HEK293 (cell line): ENCODE measurements around the gene XPR1.

Experiments
- CTCF ChIA-PET: fragments of 350-600 bp; formaldehyde crosslinking; extraction: SDS; loops from one replicate; lab custom pipeline; 2021; ENCODE audit warnings: antibody characterized with exemption; lab: Yijun Ruan, JAX
- POLR2A ChIA-PET: fragments of 300-600 bp; formaldehyde crosslinking; extraction: SDS; loops from one replicate; lab custom pipeline; 2020; ENCODE audit warnings: antibody characterized with exemption, inconsistent platforms; lab: Yijun Ruan, JAX
- H3K27ac ChIP-seq: fragments of 200-500 bp; sonication (Bioruptor generic); 2 replicates; pipeline ENCODE4 v1.5.1; 2014; ENCODE audit warnings: low read depth, low read length, control low read depth, inconsistent platforms; ENCODE audit errors: extremely low read depth
- H3K36me3 ChIP-seq, 2 experiments: fragments of 200-500 bp in 1 of 2; sonication (Bioruptor generic) in 1 of 2; 1 replicate in 1 of 2; 2 replicates in 1 of 2; pipeline ENCODE4 v1.5.1; 2014 to 2017; ENCODE audit warnings: inconsistent platforms in 2 of 2, low read length in 2 of 2; ENCODE audit not compliant: control insufficient read depth in 2 of 2, insufficient read depth in 1 of 2
- H3K4me1 ChIP-seq: fragments of 200-500 bp; sonication (Bioruptor generic); 2 replicates; pipeline ENCODE4 v1.5.1; 2014; ENCODE audit warnings: mild to moderate bottlenecking, low read length, inconsistent platforms; ENCODE audit not compliant: control insufficient read depth, insufficient read depth
- H3K4me3 ChIP-seq: 2 replicates; pipeline ENCODE4 v1.5.1; 2011; ENCODE audit warnings: low read depth, mild to moderate bottlenecking, control low read depth, low read length, moderate library complexity
- H3K9me3 ChIP-seq: fragments of 200-500 bp; sonication (Bioruptor generic); 2 replicates; pipeline ENCODE4 v1.5.1; 2014; ENCODE audit warnings: low read depth, low read length, inconsistent platforms; ENCODE audit not compliant: control insufficient read depth, insufficient read depth
- GLI2 ChIP-seq: fragments of 450-650 bp; formaldehyde crosslinking; IDR thresholded peaks from 2 replicates; pipeline ENCODE4; 2017; ENCODE audit warnings: missing biosample characterization, missing genetic modification characterization, low read depth, borderline replicate concordance
- GLI4 ChIP-seq: fragments of 450-650 bp; formaldehyde crosslinking; IDR thresholded peaks from 2 replicates; pipeline ENCODE4 v1.5.1; 2016; ENCODE audit warnings: missing biosample characterization, missing genetic modification characterization
- KLF16 ChIP-seq: fragments of 450-650 bp; formaldehyde crosslinking; IDR thresholded peaks from 2 replicates; pipeline ENCODE4 v1.5.1; 2017; ENCODE audit warnings: missing biosample characterization, missing genetic modification characterization
- PRDM1 ChIP-seq: fragments of 450-650 bp; formaldehyde crosslinking; IDR thresholded peaks from 2 replicates; pipeline ENCODE4; 2016; ENCODE audit warnings: missing biosample characterization, missing genetic modification characterization
- SCRT2 ChIP-seq: fragments of 450-650 bp; formaldehyde crosslinking; IDR thresholded peaks from 2 replicates; pipeline ENCODE4 v1.5.1; 2016; ENCODE audit warnings: missing biosample characterization, missing genetic modification characterization
- ZBTB1 ChIP-seq: fragments of 450-650 bp; formaldehyde crosslinking; IDR thresholded peaks from 2 replicates; pipeline ENCODE4 v1.5.1; 2016; ENCODE audit warnings: missing biosample characterization, missing genetic modification characterization
- ZBTB21 ChIP-seq: fragments of 450-650 bp; formaldehyde crosslinking; IDR thresholded peaks from 2 replicates; pipeline ENCODE4 v1.5.1; 2017; ENCODE audit warnings: missing biosample characterization, missing genetic modification characterization
- ZEB2 ChIP-seq: fragments of 450-650 bp; formaldehyde crosslinking; IDR thresholded peaks from 2 replicates; pipeline ENCODE4 v1.5.1; 2016; ENCODE audit warnings: missing biosample characterization, missing genetic modification characterization
- ZNF10 ChIP-seq: fragments of 450-650 bp; formaldehyde crosslinking; IDR thresholded peaks from 2 replicates; pipeline ENCODE4 v1.5.1; 2017; ENCODE audit warnings: missing biosample characterization, missing genetic modification characterization
- ZNF132 ChIP-seq: fragments of 450-650 bp; formaldehyde crosslinking; IDR thresholded peaks from 2 replicates; pipeline ENCODE4 v1.5.1; 2017; ENCODE audit warnings: missing biosample characterization, missing genetic modification characterization, borderline replicate concordance
- ZNF133 ChIP-seq: fragments of 450-650 bp; formaldehyde crosslinking; IDR thresholded peaks from 2 replicates; pipeline ENCODE4 v1.5.1; 2016; ENCODE audit warnings: missing biosample characterization, missing genetic modification characterization
- ZNF138 ChIP-seq: fragments of 450-650 bp; formaldehyde crosslinking; IDR thresholded peaks from 2 replicates; pipeline ENCODE4 v1.5.1; 2016; ENCODE audit warnings: missing biosample characterization, missing genetic modification characterization, borderline replicate concordance
- ZNF157 ChIP-seq: fragments of 450-650 bp; formaldehyde crosslinking; IDR thresholded peaks from 2 replicates; pipeline ENCODE4 v1.5.1; 2016; ENCODE audit warnings: missing biosample characterization, missing genetic modification characterization
- ZNF214 ChIP-seq: fragments of 450-650 bp; formaldehyde crosslinking; IDR thresholded peaks from 2 replicates; pipeline ENCODE4 v1.5.1; 2017; ENCODE audit warnings: missing biosample characterization, mild to moderate bottlenecking, missing genetic modification characterization, borderline replicate concordance
- ZNF354C ChIP-seq: fragments of 450-650 bp; formaldehyde crosslinking; IDR thresholded peaks from 2 replicates; pipeline ENCODE4 v1.5.1; 2016; ENCODE audit warnings: missing biosample characterization, missing genetic modification characterization, low read depth, borderline replicate concordance
- ZNF37A ChIP-seq: fragments of 450-650 bp; IDR thresholded peaks from 2 replicates; pipeline ENCODE4 v1.5.1; 2018; ENCODE audit warnings: missing biosample characterization, missing genetic modification characterization
- ZNF391 ChIP-seq: fragments of 450-650 bp; formaldehyde crosslinking; IDR thresholded peaks from 2 replicates; pipeline ENCODE4 v1.5.1; 2016; ENCODE audit warnings: low read depth, missing biosample characterization, missing genetic modification characterization, borderline replicate concordance
- ZNF521 ChIP-seq: fragments of 450-650 bp; formaldehyde crosslinking; IDR thresholded peaks from 2 replicates; pipeline ENCODE4 v1.5.1; 2017; ENCODE audit warnings: missing biosample characterization, mild to moderate bottlenecking, missing genetic modification characterization
- ZNF548 ChIP-seq: fragments of 450-650 bp; formaldehyde crosslinking; IDR thresholded peaks from 2 replicates; pipeline ENCODE4 v1.5.1; 2016; ENCODE audit warnings: missing biosample characterization, missing genetic modification characterization
- ZNF580 ChIP-seq: fragments of 450-650 bp; formaldehyde crosslinking; IDR thresholded peaks from 2 replicates; pipeline ENCODE4 v1.5.1; 2016; ENCODE audit warnings: missing biosample characterization, missing genetic modification characterization
- ZNF626 ChIP-seq: fragments of 450-650 bp; sonication (Bioruptor Pico); formaldehyde crosslinking; IDR thresholded peaks from 2 replicates; pipeline ENCODE4 v1.5.1; 2018; ENCODE audit warnings: missing biosample characterization, missing genetic modification characterization, inconsistent platforms
- ZNF645 ChIP-seq: fragments of 450-650 bp; formaldehyde crosslinking; IDR thresholded peaks from 2 replicates; pipeline ENCODE4; 2016; ENCODE audit warnings: missing biosample characterization, missing genetic modification characterization
- ZNF654 ChIP-seq: fragments of 450-650 bp; formaldehyde crosslinking; IDR thresholded peaks from 2 replicates; pipeline ENCODE4 v1.5.1; 2016; ENCODE audit warnings: low read depth, missing biosample characterization, missing genetic modification characterization
- ZNF670 ChIP-seq: fragments of 450-650 bp; formaldehyde crosslinking; IDR thresholded peaks from 2 replicates; pipeline ENCODE4 v1.5.1; 2016; ENCODE audit warnings: missing biosample characterization, missing genetic modification characterization, low read depth
- ZNF677 ChIP-seq: fragments of 450-650 bp; IDR thresholded peaks from 2 replicates; pipeline ENCODE4 v1.5.0; 2018; ENCODE audit warnings: missing biosample characterization, mild to moderate bottlenecking, missing genetic modification characterization, moderate library complexity
- ZNF701 ChIP-seq: fragments of 450-650 bp; formaldehyde crosslinking; IDR thresholded peaks from 2 replicates; pipeline ENCODE4 v1.5.1; 2016; ENCODE audit warnings: missing biosample characterization, missing genetic modification characterization
- ZNF776 ChIP-seq: fragments of 450-650 bp; formaldehyde crosslinking; IDR thresholded peaks from 2 replicates; pipeline ENCODE4 v1.5.0; 2017; ENCODE audit warnings: missing biosample characterization, missing genetic modification characterization, borderline replicate concordance
- ZSCAN16 ChIP-seq: fragments of 450-650 bp; formaldehyde crosslinking; IDR thresholded peaks from 2 replicates; pipeline ENCODE4 v1.5.1; 2016; ENCODE audit warnings: missing biosample characterization, missing genetic modification characterization

Gene XPR1

GRCh38 chr1:180584869-180585268 is 47.0 kb upstream of the XPR1 start:
- Histone ChIP-seq H3K27ac (no peak overlapping the region), H3K4me1 (no peaks in the 10 kb centered on the region), H3K36me3 (no peaks in the 10 kb centered on the region), H3K4me3 (no peak overlapping the region), H3K9me3 (no peaks in the 10 kb centered on the region)
- POLR2A ChIA-PET = no interaction called here
- CTCF ChIA-PET = interaction anchor here (0.6 kb wide), 1 partner anchor 50 kb away, joined by 3 read pairs; no protein-coding TSS in a partner anchor
- TF ChIP-seq ZNF10 (tag by site-specific recombination) (no peak), ZNF214 (no peak), ZNF645 (no peak), ZNF354C (tag by site-specific recombination) (no peak), SCRT2 (tag by site-specific recombination) (no peak), ZNF776 (no peak), ZEB2 (tag by site-specific recombination) (no peak), ZSCAN16 (tag by site-specific recombination) (no peak), ZNF133 (tag by site-specific recombination) (no peak), ZNF138 (tag by site-specific recombination) (no peak)

GRCh38 chr1:180585994-180586359 is 45.8 kb upstream of the XPR1 start:
- Histone ChIP-seq H3K36me3 (no peaks in the 10 kb centered on the region), H3K4me3 (no peak overlapping the region), H3K9me3 (no peaks in the 10 kb centered on the region), H3K4me1 (no peaks in the 10 kb centered on the region), H3K27ac (no peak overlapping the region)
- ChIA-PET CTCF (interaction anchor here (0.7 kb wide), 1 partner anchor 405 kb away, joined by 3 read pairs; no protein-coding TSS in a partner anchor), POLR2A (no interaction called here)
- TF ChIP-seq ZNF654 (tag by site-specific recombination) (no peak), ZNF670 (no peak), ZNF701 (tag by site-specific recombination) (no peak), GLI4 (tag by site-specific recombination) (no peak), SCRT2 (tag by site-specific recombination) (no peak), ZBTB21 (tag by site-specific recombination) (no peak), ZNF521 (tag by site-specific recombination) (no peak), PRDM1 (tag by site-specific recombination) (no peak), ZNF37A (tag by site-specific recombination) (no peak), GLI2 (tag by site-specific recombination) (no peak), ZNF157 (no peak), ZNF677 (no peak), ZNF548 (tag by site-specific recombination) (no peak), ZNF132 (no peak), ZBTB1 (tag by site-specific recombination) (no peak), ZNF626 (no peak), ZNF391 (tag by site-specific recombination) (no peak), ZNF580 (tag by site-specific recombination) (no peak), KLF16 (no peak)
